HepG2 (cell line): ENCODE data around the gene TP73. TPM values are rescaled to one million over a fixed set of nuclear protein-coding genes. Genes with fewer than 3 reads are reported as not detected.
A peak's percentile ranks its signal among the peaks of the same experiment; 100 is the strongest.

ENCODE experiments used
- ATF7 ChIP-seq, 2 experiments: fragments of 450-650 bp in 1 of 2; sonication (generic) in 1 of 2; formaldehyde crosslinking in 1 of 2; IDR thresholded peaks; 2 replicates each; pipeline versions ENCODE4 v1.4.0 to v1.6.1; 2016 to 2020; ENCODE audit warnings: antibody characterized with exemption in 1 of 2, mild to moderate bottlenecking in 1 of 2, missing genetic modification reagents in 1 of 2
- ATF7-NPFF ChIP-seq: sonication (generic); formaldehyde crosslinking; IDR thresholded peaks from 2 replicates; pipeline ENCODE4 v1.8.1; 2023; ENCODE audit warnings: mild to moderate bottlenecking, low read depth, missing genetic modification reagents, moderate library complexity
- E2F1 ChIP-seq: sonication (generic); formaldehyde crosslinking; IDR thresholded peaks from 2 replicates; pipeline ENCODE4 v1.5.0; 2020; ENCODE audit warnings: missing genetic modification reagents
- ELK4 ChIP-seq: sonication (generic); formaldehyde crosslinking; IDR thresholded peaks from 2 replicates; pipeline ENCODE4 v1.9.0; 2021; ENCODE audit warnings: missing genetic modification reagents, borderline replicate concordance
- GATA4 ChIP-seq: sonication (generic); IDR thresholded peaks from 2 replicates; pipeline ENCODE4 v1.6.1; 2016; ENCODE audit warnings: antibody characterized with exemption, low read depth, borderline replicate concordance
- IKZF1 ChIP-seq: fragments of 450-650 bp; IDR thresholded peaks from 2 replicates; pipeline ENCODE4 v1.7.1; 2016
- KDM1A ChIP-seq: IDR thresholded peaks from 2 replicates; pipeline ENCODE4 v1.6.1; 2016; ENCODE audit warnings: missing compliant biosample characterization
- KLF11 ChIP-seq: IDR thresholded peaks from 2 replicates; pipeline ENCODE4 v1.6.1; 2016; ENCODE audit warnings: missing compliant biosample characterization
- KLF13 ChIP-seq: sonication (generic); formaldehyde crosslinking; IDR thresholded peaks from 2 replicates; pipeline ENCODE4 v1.4.0; 2020; ENCODE audit warnings: mild to moderate bottlenecking, missing genetic modification reagents
- MXD4 ChIP-seq: IDR thresholded peaks from 2 replicates; pipeline ENCODE4 v1.6.1; 2016; ENCODE audit warnings: mild to moderate bottlenecking, missing biosample characterization, missing genetic modification reagents
- NR1H2 ChIP-seq: sonication (generic); formaldehyde crosslinking; IDR thresholded peaks from 2 replicates; pipeline ENCODE4 v1.8.1; 2022; ENCODE audit warnings: low read depth, missing genetic modification reagents, borderline replicate concordance
- PAF1 ChIP-seq: IDR thresholded peaks from 2 replicates; pipeline ENCODE4 v1.6.1; 2016; ENCODE audit warnings: missing genetic modification reagents, missing compliant biosample characterization
- PHB2 ChIP-seq: fragments of 450-650 bp; IDR thresholded peaks from 2 replicates; pipeline ENCODE4 v1.6.1; 2018; ENCODE audit not compliant: partially characterized antibody
- RAD51 ChIP-seq: fragments of 450-650 bp; IDR thresholded peaks from 2 replicates; pipeline ENCODE4 v1.6.1; 2016; ENCODE audit warnings: borderline replicate concordance
- REPIN1 ChIP-seq: sonication (generic); formaldehyde crosslinking; IDR thresholded peaks from 2 replicates; pipeline ENCODE4 v1.8.0; 2022; ENCODE audit warnings: missing genetic modification reagents, low read depth, mild to moderate bottlenecking, borderline replicate concordance
- SNAI1 ChIP-seq: sonication (generic); formaldehyde crosslinking; IDR thresholded peaks from 2 replicates; pipeline ENCODE4 v1.5.0; 2020; ENCODE audit warnings: mild to moderate bottlenecking, missing genetic modification reagents, borderline replicate concordance
- ZFP41 ChIP-seq: sonication (generic); formaldehyde crosslinking; IDR thresholded peaks from 2 replicates; pipeline ENCODE4 v1.4.0; 2020; ENCODE audit warnings: mild to moderate bottlenecking, missing genetic modification reagents, borderline replicate concordance
- ZFX ChIP-seq: sonication (generic); formaldehyde crosslinking; IDR thresholded peaks from 2 replicates; pipeline ENCODE4 v1.4.0; 2020; ENCODE audit warnings: mild to moderate bottlenecking, low read depth, missing genetic modification reagents, moderate library complexity
- ZNF207 ChIP-seq: fragments of 450-650 bp; IDR thresholded peaks from 2 replicates; pipeline ENCODE4 v1.6.1; 2016; ENCODE audit warnings: antibody characterized with exemption, borderline replicate concordance
- ZNF292 ChIP-seq: sonication (generic); formaldehyde crosslinking; IDR thresholded peaks from 2 replicates; pipeline ENCODE4 v1.8.1; 2022; ENCODE audit warnings: mild to moderate bottlenecking, low read depth, missing genetic modification reagents, borderline replicate concordance
- ZNF367 ChIP-seq: sonication (generic); formaldehyde crosslinking; IDR thresholded peaks from 2 replicates; pipeline ENCODE4 v1.4.0; 2020; ENCODE audit warnings: missing genetic modification reagents, borderline replicate concordance
- ZNF451 ChIP-seq: sonication (generic); formaldehyde crosslinking; IDR thresholded peaks from 2 replicates; pipeline ENCODE4 v1.5.0; 2020; ENCODE audit warnings: mild to moderate bottlenecking, missing genetic modification reagents
- ZNF547 ChIP-seq: sonication (generic); formaldehyde crosslinking; IDR thresholded peaks from 2 replicates; pipeline ENCODE4 v1.5.1; 2020; ENCODE audit warnings: mild to moderate bottlenecking, missing genetic modification reagents
- ZNF562 ChIP-seq: sonication (generic); formaldehyde crosslinking; IDR thresholded peaks from 2 replicates; pipeline ENCODE4 v1.8.0; 2022; ENCODE audit warnings: missing genetic modification reagents, borderline replicate concordance
- ZNF569 ChIP-seq: sonication (generic); formaldehyde crosslinking; IDR thresholded peaks from 2 replicates; pipeline ENCODE4 v1.5.0; 2020; ENCODE audit warnings: mild to moderate bottlenecking, missing genetic modification reagents, moderate library complexity, borderline replicate concordance
- ZNF572 ChIP-seq: sonication (generic); formaldehyde crosslinking; IDR thresholded peaks from 2 replicates; pipeline ENCODE4 v1.5.1; 2020; ENCODE audit warnings: mild to moderate bottlenecking, missing genetic modification reagents
- ZNF598 ChIP-seq: sonication (generic); formaldehyde crosslinking; IDR thresholded peaks from 2 replicates; pipeline ENCODE4 v1.5.1; 2020; ENCODE audit warnings: mild to moderate bottlenecking, missing genetic modification reagents, borderline replicate concordance
- ZNF660 ChIP-seq: sonication (generic); formaldehyde crosslinking; IDR thresholded peaks from 2 replicates; pipeline ENCODE4 v1.5.1; 2020; ENCODE audit warnings: mild to moderate bottlenecking, low read depth, missing genetic modification reagents, borderline replicate concordance
- ZNF703 ChIP-seq: sonication (generic); formaldehyde crosslinking; IDR thresholded peaks from 2 replicates; pipeline ENCODE4 v1.5.1; 2020; ENCODE audit warnings: missing genetic modification reagents, mild to moderate bottlenecking, moderate library complexity, borderline replicate concordance
- ZNF839 ChIP-seq: sonication (generic); formaldehyde crosslinking; IDR thresholded peaks from 2 replicates; pipeline ENCODE4 v1.4.0; 2020; ENCODE audit warnings: missing genetic modification reagents, mild to moderate bottlenecking, borderline replicate concordance
- polyA plus RNA-seq, 8 experiments: library from polyadenylated mRNA; depleted of rRNA in 3 of 8; stranded (reverse) in 7 of 8; unstranded in 1 of 8; fragments of >200 nt; fragmentation: Illumina TruSeq in 4 of 8; extraction: Trizol in 4 of 8; gene quantifications; 2 replicates each; pipeline versions ENCODE4 v1.2.1 to v1.2.3, GENCODE V29; 2011 to 2016; ENCODE audit warnings: low read depth in 4 of 8, missing spikeins in 1 of 8, mixed read lengths in 1 of 8; ENCODE audit not compliant: insufficient read depth in 1 of 8
- total RNA-seq, 5 experiments: library from RNA; depleted of rRNA; stranded (reverse); fragments of >200 nt; fragmentation: Illumina TruSeq; extraction: Trizol; gene quantifications; 2 replicates each; pipeline ENCODE4 v1.2.3, GENCODE V29; 2016; ENCODE audit warnings: low read depth in 1 of 5

TP73 gene
- total and polyA plus RNA-seq, 2 of the 13 experiments (the other 11 are each of a cell fraction or from before 2014, with no cell fraction given) = 0.49 to 1.1 TPM

GRCh38 chr1:3649342-3650247 lies 2.7 kb upstream of the TP73 start, which contains the start of gene WRAP73 (continued):
- TF ChIP-seq E2F1 = peak; percentile 74; the same call in 1 of the 2 replicates
- TF ChIP-seq KDM1A (CRISPR knock-in tag) = no peak
- TF ChIP-seq ZNF660 (CRISPR knock-in tag) = no peak
- TF ChIP-seq MXD4 = no peak
- no peak for TF ChIP-seq GATA4
- TF ChIP-seq ATF7-NPFF (CRISPR knock-in tag) = peak; percentile 48; the same call in 1 of the 2 replicates
- no peak for TF ChIP-seq PHB2
- TF ChIP-seq ATF7 (IDR thresholded peaks at IDR 0.05) = no peak
- TF ChIP-seq ATF7 (CRISPR knock-in tag; IDR thresholded peaks at IDR 0.05) = no peak
- TF ChIP-seq ZNF703 = no peak
- TF ChIP-seq ZNF547 (CRISPR knock-in tag) = no peak
- TF ChIP-seq KLF13 = no peak
- TF ChIP-seq NR1H2 (CRISPR knock-in tag) = 0 out of 2 replicates have a peak, but pooled peaks have one; percentile 30
- TF ChIP-seq ZNF598 (CRISPR knock-in tag) = no peak
- no peak for TF ChIP-seq KLF11 (CRISPR knock-in tag)
- peak; percentile 77 for TF ChIP-seq ZFX (CRISPR knock-in tag)
- TF ChIP-seq ELK4 (CRISPR knock-in tag) = no peak
- TF ChIP-seq ZNF207 = no peak
- no peak for TF ChIP-seq ZNF367 (CRISPR knock-in tag)
- no peak for TF ChIP-seq ZNF292 (CRISPR knock-in tag)
- TF ChIP-seq REPIN1 (CRISPR knock-in tag) = no peak
- TF ChIP-seq ZNF451 (CRISPR knock-in tag) = no peak
- TF ChIP-seq RAD51 = no peak
- no peak for TF ChIP-seq ZNF839 (CRISPR knock-in tag)
- no peak for TF ChIP-seq SNAI1 (CRISPR knock-in tag)
- no peak for TF ChIP-seq IKZF1
- TF ChIP-seq ZNF562 (CRISPR knock-in tag) = no peak
- TF ChIP-seq ZNF572 (CRISPR knock-in tag) = peak; percentile 77; the same call in 1 of the 2 replicates
- TF ChIP-seq PAF1 (CRISPR knock-in tag) = no peak
- no peak for TF ChIP-seq ZNF569 (CRISPR knock-in tag)
- no peak for TF ChIP-seq ZFP41 (CRISPR knock-in tag)
